GM12872 (cell line): ENCODE results near the gene NEAT1.
A peak's percentile ranks its signal among the peaks of the same experiment; 100 is the strongest.

Experiments used
- CTCF ChIP-seq: IDR thresholded peaks from 3 replicates; pipeline ENCODE4 v1.5.1; 2011; ENCODE audit warnings: low read depth, mild to moderate bottlenecking, low read length, moderate library complexity; ENCODE audit not compliant: insufficient read depth

Gene NEAT1

GRCh38 chr11:65422633-65423515 is at the start of gene NEAT1:
Gene NEAT1 (plus strand): TSS chr11:65422798.
- no peak for TF ChIP-seq CTCF

GRCh38 chr11:65373839-65374580 is 48.6 kb upstream of the NEAT1 start:
- no peak for TF ChIP-seq CTCF

GRCh38 chr11:65375012-65375411 is 47.6 kb upstream of the NEAT1 start:
- TF ChIP-seq CTCF, result no peak

- TF ChIP-seq CTCF, result no peak
Measured at GRCh38 chr11:65376138-65376713, 46.4 kb upstream of the NEAT1 start.

GRCh38 chr11:65377036-65377435 is 45.6 kb upstream of the NEAT1 start:
- TF ChIP-seq CTCF, result no peak

- TF ChIP-seq CTCF, result 0 out of 3 replicates have a peak, but pooled peaks have one; percentile 30
Measured at GRCh38 chr11:65377777-65378176, 44.8 kb upstream of the NEAT1 start.
